Stimulated activated CD4-positive, alpha-beta T cell treated with anti-CD3 and anti-CD28 coated beads, Interleukin-4, amount 100 ng/mL, for 1 hour (primary cell): ENCODE measurements around the gene DEAF1.
"Not testable (repeated sequence)": the region's sequence is repeated elsewhere in the genome, so short reads cannot be mapped to it uniquely, and the experiment has no call there.

Experiments
- DNase-seq: peaks from one replicate; pipeline ENCODE4 v3.0.0-alpha.2; 2020

The DEAF1 gene

GRCh38 chr11:699753-700152, 4.7 kb upstream of the DEAF1 start:
- no peak for DNase-seq

GRCh38 chr11:699116-699508, 4.1 kb upstream of the DEAF1 start:
- no peak for DNase-seq

DNA sequence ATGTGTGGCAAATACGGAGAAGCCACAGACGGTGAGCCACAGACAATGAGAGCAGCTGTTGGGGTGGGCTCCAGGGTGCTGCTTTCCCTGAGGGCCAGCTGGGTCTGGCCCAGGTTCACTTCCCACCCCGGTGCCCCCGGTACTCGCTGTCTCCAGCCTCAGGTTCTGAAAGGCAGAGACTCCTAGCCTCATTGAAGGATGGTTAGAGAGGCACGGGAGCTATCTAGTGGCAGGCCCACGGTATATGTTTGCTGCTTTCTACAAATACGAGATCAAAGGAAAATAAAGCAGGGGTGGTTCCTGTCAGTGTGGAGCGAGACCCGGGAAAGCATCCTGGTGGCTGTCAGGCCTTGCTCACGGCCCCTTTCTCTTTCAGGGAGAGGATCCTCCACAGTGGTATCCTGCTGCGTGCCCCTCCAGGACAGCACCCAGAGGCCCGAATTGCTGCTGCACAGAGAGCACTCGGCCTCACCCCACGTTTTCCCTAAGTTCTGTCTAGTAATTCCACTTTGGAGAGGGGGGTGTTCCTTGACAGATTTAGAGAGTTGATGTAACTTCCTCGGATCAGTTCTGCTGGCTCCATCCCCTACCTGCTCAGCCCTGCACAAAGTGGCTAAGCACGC, 3.6 kb upstream of the DEAF1 start:
- DNase-seq: no peak

GRCh38 chr11:697811-698311, 2.8 kb upstream of the DEAF1 start:
- no peak for DNase-seq

- DNase-seq: no peak
These were observed 2.0 kb upstream of the DEAF1 start for GRCh38 chr11:696955-697491.

DNA sequence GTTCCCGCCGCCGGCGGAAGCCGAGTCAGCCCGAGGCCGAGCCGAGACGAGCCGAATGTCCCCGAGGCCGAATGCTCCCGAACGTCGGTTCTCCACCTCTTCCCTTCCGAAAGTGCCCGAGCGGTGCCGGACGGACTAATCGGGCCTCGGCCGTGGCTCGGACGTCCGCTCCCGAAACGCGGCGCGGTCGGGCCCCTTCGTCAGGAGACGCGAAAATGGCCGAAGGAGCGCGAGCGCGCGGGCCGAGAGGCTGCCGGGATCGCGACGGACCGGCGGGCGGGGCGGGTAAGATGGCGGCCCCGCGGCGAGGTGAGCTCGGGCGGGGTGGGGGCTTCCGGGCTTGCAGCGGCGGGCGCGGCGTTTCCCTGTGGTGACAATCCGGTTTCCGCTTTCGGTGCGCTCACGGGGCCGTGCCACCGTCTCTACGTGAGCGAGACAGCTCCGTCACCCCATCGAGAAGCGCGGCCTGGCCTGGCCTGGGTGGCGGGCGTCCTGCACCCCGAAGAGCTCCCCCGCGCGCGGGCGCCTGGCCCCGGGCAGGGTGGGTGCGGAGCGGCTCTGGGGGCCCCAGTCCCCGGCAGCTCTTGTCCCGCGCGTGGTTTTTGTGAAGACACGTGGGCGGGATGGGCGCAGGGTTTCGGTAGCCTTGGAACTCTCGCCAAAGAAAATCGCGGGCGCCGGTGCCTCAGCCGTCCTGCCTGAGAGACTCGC, 671 bp upstream of the DEAF1 start, which contains the start of gene TMEM80:
Gene TMEM80 (plus strand): TSS at position 279 of the 711 bp plus-strand sequence. CDS start 12 bp downstream, at position 291.
- peak; percentile 98 for DNase-seq

GRCh38 chr11:695288-695537, 191 bp upstream of the DEAF1 start:
- DNase-seq: no peak

- DNase-seq: no peak
These were observed 997 bp downstream of the DEAF1 start for GRCh38 chr11:693887-694562.

DNA sequence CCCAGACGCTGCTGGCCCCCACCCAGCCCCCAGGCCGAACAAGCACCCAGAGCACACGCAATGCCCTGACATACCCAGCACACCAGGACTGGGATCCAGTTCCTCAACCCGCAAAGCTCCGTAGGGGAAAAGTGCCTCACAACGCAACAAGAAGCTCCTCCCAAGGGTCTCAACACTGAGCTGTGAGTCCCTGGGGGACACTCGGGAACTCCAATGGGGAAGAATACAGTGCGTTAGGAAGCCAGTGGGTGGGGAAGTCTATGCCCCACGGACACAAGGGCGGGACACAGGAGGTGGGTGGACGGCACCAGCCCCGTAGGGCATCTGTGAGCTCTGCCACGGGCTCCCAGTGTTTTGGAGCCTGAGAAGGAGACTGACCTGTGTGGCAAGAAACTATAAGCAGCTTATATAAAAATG, 1.6 kb downstream of the DEAF1 start:
- DNase-seq: no peak

GRCh38 chr11:692824-693414, 2.1 kb downstream of the DEAF1 start:
- no peak for DNase-seq

DNA sequence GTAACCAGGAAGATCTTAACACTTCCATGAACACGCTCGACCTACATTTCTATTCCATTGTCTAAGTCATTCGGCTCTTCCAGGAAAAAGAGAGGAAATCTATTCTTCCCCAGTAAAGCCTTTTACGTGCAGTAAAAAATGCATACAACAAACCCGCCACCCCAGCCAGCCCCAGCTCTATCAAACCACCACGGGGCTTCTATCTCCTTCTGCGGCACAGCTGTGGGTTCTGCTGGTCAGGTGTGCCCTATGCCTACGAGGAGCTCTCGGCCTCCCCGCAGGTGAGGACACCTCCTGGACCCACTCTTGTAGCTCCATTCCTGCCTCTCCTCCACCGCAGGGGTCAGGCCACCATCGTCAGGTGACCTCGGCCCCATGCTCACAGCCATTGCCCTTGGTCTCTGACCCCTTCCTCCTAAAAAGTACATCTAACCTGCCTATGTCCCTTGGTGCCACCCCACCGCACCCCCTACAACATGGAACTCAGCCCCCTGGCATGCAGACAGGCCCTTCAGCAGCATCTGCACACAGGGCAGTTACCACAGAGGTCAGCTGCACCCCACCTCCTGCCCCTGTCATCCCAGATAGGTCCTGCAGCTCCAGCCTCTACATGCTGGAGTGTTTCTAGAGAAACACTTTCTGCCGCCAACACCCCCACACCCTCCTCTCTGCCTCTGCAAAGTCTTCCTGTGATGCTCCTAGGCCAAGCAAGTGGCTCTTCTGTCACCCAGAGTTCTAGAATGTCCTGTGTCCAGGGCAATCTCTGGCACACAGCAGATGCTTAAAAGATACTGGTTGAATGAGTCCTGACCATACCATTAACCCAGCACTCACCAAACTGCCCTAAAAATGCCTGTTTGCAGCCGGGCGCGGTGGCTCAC, 3.1 kb downstream of the DEAF1 start:
- no peak for DNase-seq

GRCh38 chr11:690738-691633, 4.0 kb downstream of the DEAF1 start:
- DNase-seq: no peak

GRCh38 chr11:690244-690643, 4.8 kb downstream of the DEAF1 start:
- not testable (repeated sequence) for DNase-seq

- no peak for DNase-seq
These were observed 5.4 kb downstream of the DEAF1 start for GRCh38 chr11:689625-690024.

- no peak for DNase-seq
These were observed 6.3 kb downstream of the DEAF1 start for GRCh38 chr11:688681-689080.

DNA sequence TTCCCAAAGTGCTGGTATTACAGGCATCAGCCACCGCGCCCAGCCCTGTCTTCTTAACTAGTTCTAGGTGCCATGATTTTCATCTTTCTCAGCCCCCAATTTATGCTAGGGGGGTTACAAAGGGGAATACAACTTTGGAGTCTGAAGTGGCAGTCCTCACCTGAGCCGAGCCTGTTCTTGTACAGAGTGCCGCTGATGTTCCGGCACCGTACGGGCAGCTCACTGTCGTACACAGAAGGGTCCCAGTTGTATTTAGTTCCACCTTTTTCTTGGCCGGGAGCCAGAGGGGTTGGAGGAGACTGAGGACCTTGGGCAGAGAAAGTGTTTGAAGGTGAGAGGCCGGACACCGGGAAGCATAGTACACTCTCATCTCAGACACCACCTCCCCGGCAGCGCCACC, 7.3 kb downstream of the DEAF1 start:
- no peak for DNase-seq

DNA sequence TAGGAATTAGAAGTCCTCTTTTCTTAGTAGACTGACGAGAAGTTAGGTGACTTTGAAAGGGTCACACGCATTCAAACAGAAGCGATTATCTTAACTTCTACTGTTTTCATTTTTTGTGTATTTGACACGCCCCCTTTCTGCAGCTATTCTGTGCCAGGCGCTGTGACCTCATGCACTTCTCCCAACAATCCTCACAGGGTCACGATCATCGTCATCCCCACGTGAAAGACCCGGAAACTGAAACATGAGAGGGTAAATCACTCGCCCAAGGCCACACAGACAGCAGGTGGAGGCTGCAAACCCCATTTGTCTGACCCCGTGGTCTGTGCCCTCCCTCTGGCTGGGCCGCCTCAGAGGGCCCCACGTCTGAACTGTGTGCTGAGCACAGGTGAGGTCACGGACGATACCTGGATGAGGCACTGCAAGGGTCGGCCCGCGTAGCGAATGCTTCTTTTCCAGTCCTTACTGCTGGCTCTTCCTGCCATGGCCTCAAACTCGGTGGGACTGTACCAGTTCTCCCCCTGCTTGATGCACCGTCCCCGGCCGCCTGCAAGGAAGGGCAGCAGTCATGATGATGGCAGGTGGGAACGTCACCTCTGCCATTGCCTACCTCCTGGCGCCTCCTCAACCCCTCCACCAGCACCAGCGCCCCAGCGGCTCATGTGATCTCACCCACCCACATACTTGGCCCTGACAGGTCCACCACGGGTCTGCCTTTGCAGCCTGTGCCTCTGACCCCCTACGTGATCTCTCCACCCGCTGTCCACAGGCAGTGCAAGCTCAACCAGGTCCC, 8.4 kb downstream of the DEAF1 start:
- no peak for DNase-seq

GRCh38 chr11:680970-681369, 14.1 kb downstream of the DEAF1 start:
- DNase-seq: no peak

- DNase-seq: no peak
These were observed 14.5 kb downstream of the DEAF1 start for GRCh38 chr11:680476-680875.
